NCI-H526 (cell line): ENCODE data around the gene RIN2.

Source experiments
- DNase-seq, 2 experiments: peaks; one replicate each; lab custom pipeline; 2025; lab: John Stamatoyannopoulos, UW

RIN2 gene

GRCh38 chr20:19764207-19764606, 6.1 kb downstream of the RIN2 start:
- no peak for DNase-seq

GRCh38 chr20:19765266-19765665, 7.2 kb downstream of the RIN2 start:
- no peak for DNase-seq

- DNase-seq, result no peak
Observed at GRCh38 chr20:19765913-19766312, 7.9 kb downstream of the RIN2 start.

- DNase-seq, result no peak
Observed at GRCh38 chr20:19767070-19767469, 9.0 kb downstream of the RIN2 start.

- peak; percentile 95 to 97 for DNase-seq
Observed at GRCh38 chr20:19768325-19768842, 10.3 kb downstream of the RIN2 start.

GRCh38 chr20:19769507-19769906, 11.4 kb downstream of the RIN2 start:
- peak; percentile 14 to 64 for DNase-seq

- no peak for DNase-seq
Observed at GRCh38 chr20:19770375-19770774, 12.3 kb downstream of the RIN2 start.

- no peak for DNase-seq
Observed at GRCh38 chr20:19771031-19771430, 13.0 kb downstream of the RIN2 start.

GRCh38 chr20:19773471-19773870, 15.4 kb downstream of the RIN2 start:
- no peak for DNase-seq

GRCh38 chr20:19774135-19774933, 16.3 kb downstream of the RIN2 start:
- DNase-seq, result no peak

- no peak for DNase-seq
Observed at GRCh38 chr20:19775353-19776253, 17.5 kb downstream of the RIN2 start.

GRCh38 chr20:19777315-19777714, 19.3 kb downstream of the RIN2 start:
- DNase-seq, result no peak

GRCh38 chr20:19777981-19778380, 19.9 kb downstream of the RIN2 start:
- no peak for DNase-seq

- DNase-seq, result no peak
Observed at GRCh38 chr20:19778404-19778803, 20.3 kb downstream of the RIN2 start.

- DNase-seq, result no peak
Observed at GRCh38 chr20:19779634-19780033, 21.6 kb downstream of the RIN2 start.

- DNase-seq, result no peak
Observed at GRCh38 chr20:19780261-19780660, 22.2 kb downstream of the RIN2 start.

- no peak for DNase-seq
Observed at GRCh38 chr20:19781235-19781634, 23.2 kb downstream of the RIN2 start.

- DNase-seq, result no peak
Observed at GRCh38 chr20:19782669-19783068, 24.6 kb downstream of the RIN2 start.

- peak in 1 of 2 experiments; percentile 36 for DNase-seq
Observed at GRCh38 chr20:19783966-19784401, 25.9 kb downstream of the RIN2 start.

GRCh38 chr20:19784511-19785172, 26.6 kb downstream of the RIN2 start:
- DNase-seq, result peak; percentile 80 to 94

- DNase-seq, result no peak
Observed at GRCh38 chr20:19785173-19785982, 27.3 kb downstream of the RIN2 start.

GRCh38 chr20:19785983-19786285, 27.9 kb downstream of the RIN2 start:
- DNase-seq, result no peak
